H1 (cell line): ENCODE results near the gene STXBP6. TPM values are rescaled to one million over a fixed set of nuclear protein-coding genes. Genes with fewer than 3 reads are reported as not detected.

Experiments used
- KDM1A ChIP-seq: fragments of 200-600, 300-600 bp; sonication (generic); IDR thresholded peaks from 2 replicates; pipeline ENCODE4 v1.7.1; 2016; ENCODE audit warnings: mild to moderate bottlenecking, low read length, borderline replicate concordance
- polyA plus RNA-seq, 7 experiments: library from polyadenylated mRNA; depleted of rRNA in 3 of 7; stranded (reverse) in 5 of 7; unstranded in 2 of 7; fragments of >200 nt in 5 of 7; fragments of 200-250 nt in 2 of 7; gene quantifications; 1 replicate in 5 of 7; 2 replicates in 1 of 7; 4 replicates in 1 of 7; pipeline versions ENCODE4 v1.2.1 to v1.2.3, GENCODE V29; 2011 to 2013; ENCODE audit warnings: missing spikeins in 2 of 7, mixed read lengths in 2 of 7
- total RNA-seq: library from RNA; stranded (reverse); fragmentation: NEBNext Ultra II Directional; extraction: Animal tissue kit (Norgen Biotek cat#: 25700); gene quantifications from 2 replicates; pipeline ENCODE4 v1.2.1, GENCODE V29; 2021

Gene STXBP6
- total and polyA plus RNA-seq, 2 of the 8 experiments (the other 6 are each of a cell fraction or from before 2014, with no cell fraction given), result 9.4 to 18.1 TPM

DNA sequence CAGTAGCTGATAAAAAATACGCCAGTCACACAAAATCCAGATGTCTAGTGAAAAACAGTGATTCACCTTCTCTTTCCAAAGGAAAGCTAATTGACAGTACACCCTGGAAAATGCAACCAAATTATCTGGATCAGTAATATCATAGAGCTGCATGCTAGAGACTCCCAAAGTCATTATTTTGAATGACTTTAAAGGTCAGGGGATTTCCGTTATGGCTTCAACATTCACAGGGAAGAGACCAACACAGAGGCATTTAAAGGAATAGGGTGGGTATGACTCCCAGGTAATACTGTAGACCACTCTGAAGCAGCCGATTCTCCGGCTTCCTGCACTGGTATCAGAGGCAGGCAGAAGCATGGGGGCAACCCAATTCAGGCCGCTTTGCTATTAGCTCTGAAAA is 190.4 kb downstream of the STXBP6 start (continued):
- no peak for TF ChIP-seq KDM1A
